Gastrocnemius medialis (tissue), 4 donors: ENCODE results near the gene ARL4D. TPM values are rescaled to one million over a fixed set of nuclear protein-coding genes. Genes with fewer than 3 reads are reported as not detected.
"Not testable (repeated sequence)": the region's sequence is repeated elsewhere in the genome, so short reads cannot be mapped to it uniquely, and the experiment has no call there.

Experiments used
- ATAC-seq, 2 donors: fragments of 150-250 bp; one replicate each; pipeline ENCODE4 v1.9.1; 2016
- DNase-seq, 2 donors: peaks; one replicate each; pipeline ENCODE4 v3.0.0-alpha.2; 2019
- H3K27ac ChIP-seq, 4 donors: fragments of 200-600 bp; sonication (generic); 1 replicate in 1 of 4; 2 replicates in 3 of 4; pipeline ENCODE4 v1.5.1; 2016 to 2018; ENCODE audit warnings: mild to moderate bottlenecking in 2 of 4, moderate library complexity in 1 of 4
- H3K27me3 ChIP-seq, 3 donors: fragments of 200-600 bp; sonication (generic) in 2 of 3; 1 replicate in 1 of 3; 2 replicates in 2 of 3; pipeline versions ENCODE4 v1.5.1 to v1.6.0; 2016 to 2019; ENCODE audit warnings: mild to moderate bottlenecking in 1 of 3, moderate library complexity in 1 of 3
- H3K36me3 ChIP-seq, 2 donors: fragments of 200-600 bp; sonication (generic) in 1 of 2; one replicate each; pipeline ENCODE4 v1.5.1; 2017 to 2018
- H3K4me1 ChIP-seq, 2 donors: fragments of 200-600 bp; sonication (generic) in 1 of 2; one replicate each; pipeline ENCODE4 v1.5.1; 2016 to 2017; ENCODE audit warnings: mild to moderate bottlenecking in 2 of 2
- H3K4me3 ChIP-seq, 4 donors: fragments of 200-600 bp; sonication (generic) in 3 of 4; 1 replicate in 1 of 4; 2 replicates in 3 of 4; pipeline ENCODE4 v1.5.1; 2016 to 2019; ENCODE audit warnings: mild to moderate bottlenecking in 2 of 4
- H3K9me3 ChIP-seq, 3 donors: fragments of 200-600 bp; sonication (generic) in 2 of 3; 1 replicate in 1 of 3; 2 replicates in 2 of 3; pipeline ENCODE4 v1.5.1; 2016 to 2019
- POLR2A ChIP-seq, 2 donors: fragments of 450-650 bp; IDR thresholded peaks; one replicate each; pipeline ENCODE4 v1.6.1; 2017; ENCODE audit warnings: antibody characterized with exemption in 2 of 2, mild to moderate bottlenecking in 2 of 2, moderate library complexity in 2 of 2
- in situ Hi-C, 4 donors: fragments of 200-750 bp; cut with MboI; loops; one replicate each; pipeline versions ENCODE4 v1.15.0 to v1.8.0; 2017; ENCODE audit warnings: low sequenced_read_pairs in 4 of 4
- intact Hi-C: fragments of 100-400 bp; cut with DNase I; formaldehyde crosslinking; loops from one replicate; pipeline ENCODE4 v1.15.1; 2023; ENCODE audit warnings: low total_unique reads
- total RNA-seq, 4 donors: library from RNA; depleted of rRNA; stranded (reverse); fragments of >200 nt; gene quantifications; one replicate each; pipeline versions ENCODE4 v1.1.0 to v1.2.3, GENCODE V29; 2016
- TF ChIP-seq, protein P1 (sequence below), 5 experiments: fragments of 450-650 bp in 3 of 5; fragments of 200-600 bp in 2 of 5; sonication (generic) in 2 of 5; IDR thresholded peaks in 4 of 5; conservative IDR thresholded peaks in 1 of 5; 1 replicate in 4 of 5; 2 replicates in 1 of 5; pipeline ENCODE4 v1.5.1; 2016 to 2019; ENCODE audit warnings: antibody characterized with exemption in 5 of 5, mild to moderate bottlenecking in 3 of 5, moderate library complexity in 3 of 5

The ARL4D gene
- total RNA-seq, 4 donors from 2014 or later: 0.17 to 2.0 (median 1.3) TPM

DNA sequence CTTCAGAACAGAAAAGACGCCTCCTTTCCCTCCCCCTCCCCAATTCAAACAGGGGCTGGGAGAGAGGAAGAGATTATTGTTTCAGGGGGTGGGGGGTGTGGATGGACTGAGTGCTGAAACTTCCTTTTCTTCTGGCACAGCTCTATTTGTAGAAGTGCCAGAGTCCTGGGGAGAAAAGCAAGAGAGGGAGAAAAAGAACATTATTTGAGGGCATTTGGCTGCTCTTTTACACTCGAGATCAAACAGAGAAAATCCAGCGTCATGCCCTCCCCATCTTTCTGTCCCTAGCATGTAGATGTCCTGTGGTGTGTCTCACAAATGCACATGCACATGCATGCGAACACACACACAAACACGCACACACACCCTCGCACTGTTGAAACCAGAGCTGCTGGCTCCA is 13.0 kb downstream of the ARL4D start:
- DNase-seq (no peak), ATAC-seq (no peak)
- TF ChIP-seq, protein P1, sequence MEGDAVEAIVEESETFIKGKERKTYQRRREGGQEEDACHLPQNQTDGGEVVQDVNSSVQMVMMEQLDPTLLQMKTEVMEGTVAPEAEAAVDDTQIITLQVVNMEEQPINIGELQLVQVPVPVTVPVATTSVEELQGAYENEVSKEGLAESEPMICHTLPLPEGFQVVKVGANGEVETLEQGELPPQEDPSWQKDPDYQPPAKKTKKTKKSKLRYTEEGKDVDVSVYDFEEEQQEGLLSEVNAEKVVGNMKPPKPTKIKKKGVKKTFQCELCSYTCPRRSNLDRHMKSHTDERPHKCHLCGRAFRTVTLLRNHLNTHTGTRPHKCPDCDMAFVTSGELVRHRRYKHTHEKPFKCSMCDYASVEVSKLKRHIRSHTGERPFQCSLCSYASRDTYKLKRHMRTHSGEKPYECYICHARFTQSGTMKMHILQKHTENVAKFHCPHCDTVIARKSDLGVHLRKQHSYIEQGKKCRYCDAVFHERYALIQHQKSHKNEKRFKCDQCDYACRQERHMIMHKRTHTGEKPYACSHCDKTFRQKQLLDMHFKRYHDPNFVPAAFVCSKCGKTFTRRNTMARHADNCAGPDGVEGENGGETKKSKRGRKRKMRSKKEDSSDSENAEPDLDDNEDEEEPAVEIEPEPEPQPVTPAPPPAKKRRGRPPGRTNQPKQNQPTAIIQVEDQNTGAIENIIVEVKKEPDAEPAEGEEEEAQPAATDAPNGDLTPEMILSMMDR (IDR thresholded peaks at IDR 0.05 in 4 of 5, conservative IDR thresholded peaks at IDR 0.05 in 1 of 5): no peak
- TF ChIP-seq POLR2A (IDR thresholded peaks at IDR 0.05): no peak
- no peaks in the 10 kb centered on the region for H3K36me3 ChIP-seq
- in situ Hi-C loops (loop anchor here in 1 of 4 donors (10.0 kb wide), 1 partner anchor 63 kb away; no protein-coding TSS in a partner anchor), intact Hi-C loops (no loop called here)
- H3K4me3 ChIP-seq: no peak overlapping the region
- H3K4me1 ChIP-seq: no peaks in the 10 kb centered on the region
- no peaks in the 10 kb centered on the region for H3K9me3 ChIP-seq
- no peak overlapping the region for H3K27ac ChIP-seq
- H3K27me3 ChIP-seq: no peaks in the 10 kb centered on the region

DNA sequence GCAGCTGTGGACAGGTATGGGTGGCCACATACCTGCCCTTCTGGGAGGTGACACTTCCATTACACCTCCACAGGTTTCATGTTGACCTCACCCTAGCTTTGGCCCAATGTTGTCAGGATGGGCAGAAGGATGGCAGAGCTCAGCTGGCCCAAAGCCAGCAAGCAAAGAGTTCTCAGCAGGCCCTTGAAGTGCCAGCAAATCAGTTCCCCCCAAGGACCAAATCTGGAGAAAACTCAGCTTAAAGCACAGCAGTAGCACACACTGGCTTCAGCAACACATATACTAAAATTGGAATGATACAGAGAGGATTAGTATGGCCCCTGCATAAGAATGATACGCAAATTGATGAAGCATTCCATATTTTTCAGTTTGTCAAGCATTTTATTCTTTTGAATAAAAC is 13.4 kb downstream of the ARL4D start:
- no peak for DNase-seq
- H3K4me3 ChIP-seq: no peak overlapping the region
- no peak for ATAC-seq
- TF ChIP-seq, protein P1 (IDR thresholded peaks at IDR 0.05 in 4 of 5, conservative IDR thresholded peaks at IDR 0.05 in 1 of 5): no peak
- TF ChIP-seq POLR2A (IDR thresholded peaks at IDR 0.05): no peak
- H3K36me3 ChIP-seq: no peaks in the 10 kb centered on the region
- H3K27me3 ChIP-seq: no peaks in the 10 kb centered on the region
- no peaks in the 10 kb centered on the region for H3K4me1 ChIP-seq
- no peaks in the 10 kb centered on the region for H3K9me3 ChIP-seq
- in situ Hi-C loops: loop anchor here in 1 of 4 donors (10.0 kb wide), 1 partner anchor 63 kb away; no protein-coding TSS in a partner anchor
- intact Hi-C loops: no loop called here
- no peak overlapping the region for H3K27ac ChIP-seq

DNA sequence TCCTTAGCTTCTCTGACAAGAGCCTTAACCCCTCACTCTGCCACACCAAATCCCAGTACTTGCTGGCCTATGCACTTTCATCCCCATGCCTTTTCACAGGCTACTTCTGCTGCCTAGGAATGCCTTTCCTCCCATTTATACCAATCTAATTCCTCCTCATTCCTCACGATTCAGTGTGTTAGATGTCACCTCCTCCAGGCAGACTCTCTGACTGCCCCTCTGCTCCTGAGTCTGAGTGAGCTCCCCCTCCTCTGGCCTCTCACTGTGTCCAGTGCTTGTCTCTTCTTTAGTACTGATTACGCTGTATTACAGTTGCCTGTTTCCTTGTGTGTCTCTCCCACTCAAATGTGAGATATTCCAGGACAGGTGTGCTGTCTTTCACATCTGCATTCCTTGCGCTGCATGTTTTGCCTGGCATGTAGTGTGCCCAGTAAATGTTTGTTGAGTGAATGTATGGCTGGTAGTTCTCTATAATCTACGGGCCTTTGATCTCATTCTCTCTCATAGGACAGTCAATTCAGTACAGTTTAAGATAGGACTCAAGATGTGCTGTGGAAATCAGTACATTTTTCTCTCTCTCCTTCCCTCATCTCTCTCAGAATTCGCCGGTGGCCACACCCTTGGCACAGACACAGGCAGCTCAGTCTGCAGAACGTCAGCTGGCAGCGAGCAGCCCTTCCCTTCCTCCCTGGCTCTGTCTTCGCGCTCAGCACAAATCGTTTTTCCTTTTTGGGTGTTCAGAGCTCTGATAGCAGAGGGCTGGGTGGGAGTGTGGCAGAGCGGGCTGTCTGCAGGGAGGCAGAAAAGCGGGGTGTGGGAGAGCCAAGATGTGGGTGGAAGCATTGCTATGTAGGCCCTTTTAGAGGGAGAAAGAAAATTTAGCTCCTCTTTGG is 18.5 kb downstream of the ARL4D start:
- H3K4me3 ChIP-seq: no peak overlapping the region
- no peaks in the 10 kb centered on the region for H3K9me3 ChIP-seq
- no peaks in the 10 kb centered on the region for H3K27me3 ChIP-seq
- in situ Hi-C loops: loop anchor here in 1 of 4 donors (10.0 kb wide), 1 partner anchor 58 kb away; no protein-coding TSS in a partner anchor
- ATAC-seq: peak in 1 of 2 donors; percentile 33
- TF ChIP-seq, protein P1 (IDR thresholded peaks at IDR 0.05 in 4 of 5, conservative IDR thresholded peaks at IDR 0.05 in 1 of 5): no peak
- TF ChIP-seq POLR2A (IDR thresholded peaks at IDR 0.05): no peak
- H3K36me3 ChIP-seq: no peaks in the 10 kb centered on the region
- peak; percentile 28 to 48 for DNase-seq
- intact Hi-C loops: no loop called here
- H3K27ac ChIP-seq: peak overlapping the region in 1 of 4 donors; percentile 4
- H3K4me1 ChIP-seq: peaks cover 0 to 7% of the 10 kb centered on the region in 2 donors

DNA sequence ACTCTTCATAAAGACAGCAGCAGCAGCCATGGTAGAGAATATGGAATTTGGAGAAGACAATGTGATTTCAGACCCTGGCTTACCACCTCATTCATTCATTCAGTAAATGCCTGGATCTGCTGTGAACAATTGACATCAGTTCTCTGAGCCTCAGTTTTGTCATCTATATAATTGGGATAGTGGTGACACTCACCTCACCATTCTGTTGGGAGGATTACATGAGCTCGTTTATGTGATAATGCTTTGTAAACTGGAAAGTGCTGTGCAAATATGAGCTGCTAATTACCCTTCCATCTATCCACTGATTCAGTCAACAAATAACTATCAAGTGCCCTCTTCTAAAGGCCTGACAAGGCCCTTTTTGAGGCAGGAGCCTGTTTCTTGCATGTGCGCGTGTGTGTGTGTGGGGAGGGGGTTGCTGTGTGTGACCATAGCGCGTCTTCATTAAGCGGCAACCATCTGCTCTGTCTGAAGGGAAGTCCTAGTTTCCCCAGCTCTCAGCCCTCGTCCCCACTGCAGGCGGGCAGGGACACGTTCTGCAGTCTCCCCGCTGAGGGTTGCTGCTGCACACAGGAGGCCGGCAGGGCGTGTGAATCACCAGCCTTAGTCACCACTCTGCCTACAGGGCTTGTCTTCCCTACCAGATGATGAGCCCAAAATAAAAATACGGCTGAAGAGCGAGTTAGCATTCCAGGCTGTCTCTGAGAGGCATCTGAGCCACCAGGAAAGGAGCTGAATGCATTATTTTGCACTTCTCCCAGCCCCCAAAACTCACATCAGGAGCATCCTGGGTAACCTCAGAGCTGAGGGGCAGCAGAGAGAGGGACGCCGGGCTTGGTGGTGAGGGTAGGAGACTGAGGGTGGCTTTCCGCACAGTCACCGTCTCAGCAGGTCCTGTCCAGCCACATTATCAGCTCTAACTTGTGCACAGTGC is 19.9 kb downstream of the ARL4D start:
- H3K27ac ChIP-seq: no peak overlapping the region
- H3K36me3 ChIP-seq: no peaks in the 10 kb centered on the region
- H3K4me1 ChIP-seq: peaks cover 0 to 7% of the 10 kb centered on the region in 2 donors
- ATAC-seq (peak in 1 of 2 donors; percentile 30), DNase-seq (no peak)
- in situ Hi-C loops: loop anchor here in 1 of 4 donors (10.0 kb wide), 1 partner anchor 56 kb away; no protein-coding TSS in a partner anchor
- no peak for TF ChIP-seq POLR2A (IDR thresholded peaks at IDR 0.05)
- TF ChIP-seq, protein P1 (IDR thresholded peaks at IDR 0.05 in 4 of 5, conservative IDR thresholded peaks at IDR 0.05 in 1 of 5): no peak
- intact Hi-C loops: no loop called here
- no peak overlapping the region for H3K4me3 ChIP-seq
- no peaks in the 10 kb centered on the region for H3K9me3 ChIP-seq
- no peaks in the 10 kb centered on the region for H3K27me3 ChIP-seq

DNA sequence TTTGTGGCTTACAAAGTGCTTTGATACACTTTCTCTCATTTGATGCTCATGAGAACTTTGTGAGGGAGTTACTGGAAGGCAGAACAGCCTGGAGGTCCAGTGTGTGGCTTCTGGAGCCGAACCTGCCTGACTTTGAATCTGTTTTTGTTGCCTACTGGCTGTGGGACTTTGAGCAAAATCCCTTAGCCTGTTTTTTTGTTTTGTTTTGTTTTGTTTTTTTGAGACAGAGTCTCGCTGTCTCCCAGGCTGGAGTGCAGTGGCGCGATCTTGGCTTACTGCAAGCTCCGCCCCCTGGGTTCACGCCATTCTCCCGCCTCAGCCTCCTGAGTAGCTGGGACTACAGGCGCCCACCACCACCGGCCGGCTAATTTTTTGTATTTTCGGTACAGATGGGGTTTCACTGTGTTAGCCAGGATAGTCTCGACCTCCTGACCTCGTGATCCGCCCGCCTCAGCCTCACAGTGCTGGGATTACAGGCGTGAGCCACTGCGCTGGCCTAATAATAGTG is 20.6 kb downstream of the ARL4D start:
- H3K36me3 ChIP-seq, H3K27ac ChIP-seq, H3K4me1 ChIP-seq, H3K9me3 ChIP-seq, H3K4me3 ChIP-seq, H3K27me3 ChIP-seq, ATAC-seq, DNase-seq, intact Hi-C loops: not testable (repeated sequence)
- in situ Hi-C loops: loop anchor here in 1 of 4 donors (10.0 kb wide), 1 partner anchor 55 kb away; no protein-coding TSS in a partner anchor
